B cell (primary cell): ENCODE data around the gene INF2. TPM values are rescaled to one million over a fixed set of nuclear protein-coding genes. Genes with fewer than 3 reads are reported as not detected.

Experiments used
- ATAC-seq: fragments of 200-7000 bp; cut with Tn5 transposase; one replicate; pipeline ENCODE4 v1.10.0; 2021; ENCODE audit warnings: low read depth, mild to moderate bottlenecking, moderate number of reproducible peaks, moderate library complexity
- CTCF ChIA-PET: fragments of 350-600 bp; sonication (Branson Sonifier 250); formaldehyde crosslinking; loops from one replicate; lab custom pipeline; 2021; ENCODE audit warnings: antibody characterized with exemption, inconsistent platforms; lab: Charles Lee
- POLR2A ChIA-PET: fragments of 350-600 bp; sonication (Branson Sonifier 250); formaldehyde crosslinking; loops from one replicate; lab custom pipeline; 2021; ENCODE audit warnings: antibody characterized with exemption; lab: Charles Lee
- DNase-seq: peaks from one replicate; pipeline ENCODE4 v3.0.0; 2013
- H2AFZ ChIP-seq: 2 replicates; pipeline ENCODE4 v1.6.1; 2012; ENCODE audit warnings: mild to moderate bottlenecking, low read depth, low read length; ENCODE audit not compliant: insufficient read depth, poor library complexity, severe bottlenecking
- H3K27ac ChIP-seq, 2 donors: 1 replicate in 1 of 2; 2 replicates in 1 of 2; pipeline ENCODE4 v1.5.1; 2012 to 2013; ENCODE audit warnings: low read length in 2 of 2, mild to moderate bottlenecking in 2 of 2, moderate library complexity in 1 of 2
- H3K27me3 ChIP-seq, 4 experiments: fragments of 200-600 bp in 1 of 4; sonication (generic) in 1 of 4; replicated peaks in 1 of 4; 1 replicate in 2 of 4; 2 replicates in 2 of 4; pipeline versions ENCODE4 v1.6.1 to v1.7.0; 2013 to 2016; ENCODE audit warnings: low read length in 3 of 4, mild to moderate bottlenecking in 2 of 4, mixed read lengths in 1 of 4, moderate library complexity in 1 of 4; ENCODE audit not compliant: insufficient read depth in 4 of 4, control insufficient read depth in 3 of 4; ENCODE audit errors: control extremely low read depth in 1 of 4
- H3K36me3 ChIP-seq, 2 experiments: replicated peaks in 1 of 2; 1 replicate in 1 of 2; 2 replicates in 1 of 2; pipeline versions ENCODE4 v1.6.1 to v1.7.1; 2013; ENCODE audit warnings: low read length in 1 of 2; ENCODE audit not compliant: insufficient read depth in 2 of 2, control insufficient read depth in 1 of 2; ENCODE audit errors: control extremely low read depth in 1 of 2, extremely low read depth in 1 of 2
- H3K4me1 ChIP-seq, 2 donors: fragments of 200-600 bp in 1 of 2; sonication (generic) in 1 of 2; 1 replicate in 1 of 2; 2 replicates in 1 of 2; pipeline versions ENCODE4 v1.5.1 to v1.6.1; 2013 to 2017; ENCODE audit warnings: low read length in 2 of 2; ENCODE audit not compliant: control insufficient read depth in 2 of 2, insufficient read depth in 2 of 2
- H3K4me2 ChIP-seq: replicated peaks from 2 replicates; pipeline ENCODE3; 2012; ENCODE audit warnings: mild to moderate bottlenecking, low read depth, low read length; ENCODE audit not compliant: poor library complexity, severe bottlenecking
- H3K4me3 ChIP-seq, 5 experiments: fragments of 200-600 bp in 1 of 5; sonication (generic) in 1 of 5; 1 replicate in 3 of 5; 2 replicates in 2 of 5; pipeline versions ENCODE4 v1.5.1 to v1.7.0; 2011 to 2016; ENCODE audit warnings: low read length in 4 of 5, mild to moderate bottlenecking in 4 of 5, low read depth in 2 of 5, control low read depth in 1 of 5, moderate library complexity in 1 of 5; ENCODE audit not compliant: insufficient read depth in 1 of 5; ENCODE audit errors: control extremely low read depth in 1 of 5, extremely low read depth in 1 of 5
- H3K79me2 ChIP-seq: fragments of 200-600 bp; sonication (generic); one replicate; pipeline ENCODE4 v1.6.0; 2016; ENCODE audit warnings: low read length; ENCODE audit not compliant: control insufficient read depth, insufficient read depth
- H3K9ac ChIP-seq: fragments of 200-600 bp; sonication (generic); 2 replicates; pipeline ENCODE4 v1.6.1; 2017; ENCODE audit warnings: mild to moderate bottlenecking, low read length, moderate library complexity
- H3K9me3 ChIP-seq, 3 donors: one replicate each; pipeline versions ENCODE4 v1.6.1 to v1.7.1; 2013; ENCODE audit warnings: low read length in 2 of 3; ENCODE audit not compliant: control insufficient read depth in 2 of 3, insufficient read depth in 1 of 3; ENCODE audit errors: control extremely low read depth in 1 of 3
- H4K20me1 ChIP-seq: 2 replicates; pipeline ENCODE4 v1.6.0; 2012; ENCODE audit warnings: mild to moderate bottlenecking, low read length; ENCODE audit not compliant: insufficient read depth, control insufficient read depth, poor library complexity, severe bottlenecking
- H3K27ac Mint-ChIP-seq: one replicate; pipeline ENCODE4 v1.8.0; 2021; ENCODE audit warnings: mixed read lengths
- H3K27me3 Mint-ChIP-seq: one replicate; pipeline ENCODE4 v1.8.0; 2021; ENCODE audit warnings: mixed read lengths
- H3K4me1 Mint-ChIP-seq: one replicate; pipeline ENCODE4 v1.8.0; 2021; ENCODE audit warnings: mixed read lengths
- H3K4me3 Mint-ChIP-seq: one replicate; pipeline ENCODE4 v1.8.0; 2021; ENCODE audit warnings: mixed read lengths
- H3K9me3 Mint-ChIP-seq: one replicate; pipeline ENCODE4 v1.8.0; 2022; ENCODE audit warnings: mixed read lengths; ENCODE audit not compliant: insufficient read depth
- EZH2 ChIP-seq: IDR thresholded peaks from 2 replicates; pipeline ENCODE4 v1.6.1; 2012; ENCODE audit warnings: borderline replicate concordance, low read depth, mild to moderate bottlenecking, moderate library complexity, low read length; ENCODE audit not compliant: insufficient read depth, poor library complexity, severe bottlenecking
- WGBS: methylation state at CpG from one replicate; pipeline ENCODE4 v1.1.5; 2013; ENCODE audit warnings: missing lambda C conversion rate; ENCODE audit not compliant: insufficient coverage; 5-methylcytosine and 5-hydroxymethylcytosine counted together
- intact Hi-C: fragments of 100-400 bp; cut with micrococcal nuclease; formaldehyde crosslinking; loops from one replicate; pipeline ENCODE4 v1.10.0; 2022
- polyA plus RNA-seq: library from polyadenylated mRNA; depleted of rRNA; stranded (reverse); fragments of >200 nt; gene quantifications from 2 replicates; pipeline ENCODE4 v1.2.3, GENCODE V29; 2012
- total RNA-seq, 2 donors: library from RNA; stranded (reverse); fragments of 120-200 nt in 1 of 2; gene quantifications; 1 replicate in 1 of 2; 2 replicates in 1 of 2; pipeline versions ENCODE4 v1.2.3 to v1.2.4, GENCODE V29; 2013 to 2022
- TF ChIP-seq, protein P1 (sequence below): fragments of 200-600 bp; IDR thresholded peaks from one replicate; pipeline ENCODE4 v1.8.0; 2022; ENCODE audit warnings: antibody characterized with exemption, mild to moderate bottlenecking

Gene INF2
- total and polyA plus RNA-seq, 2 donors (not counting 1 experiment from before 2014, with no cell fraction given), result 90.2 to 100 TPM

DNA sequence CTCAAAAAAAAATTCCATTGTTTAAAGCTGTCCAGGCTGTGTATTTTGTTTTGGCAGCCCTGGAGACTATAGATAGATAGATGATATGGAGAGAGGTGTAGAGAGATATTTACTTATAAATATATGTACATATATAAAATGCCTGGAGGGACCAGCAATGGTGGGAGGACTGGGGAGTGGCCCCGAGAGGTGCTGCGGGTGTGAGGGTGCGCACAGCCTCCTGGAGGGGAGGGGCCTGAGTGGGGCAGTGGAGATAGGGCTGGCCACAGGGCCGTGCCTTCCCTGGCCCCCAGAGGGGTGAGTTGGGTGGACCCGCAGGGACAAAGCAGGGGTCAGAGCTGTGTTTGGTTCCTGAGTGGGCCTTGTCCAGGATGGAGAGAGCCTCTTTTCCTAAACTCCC, 41.1 kb downstream of the INF2 start:
- CTCF ChIA-PET, result no interaction called here
- H3K27me3 ChIP-seq, result peaks cover 0 to 3% (median 0%) of the 10 kb centered on the region in 4 experiments
- Mint-ChIP-seq H3K4me3 (no peak overlapping the region), H3K4me1 (no peaks in the 10 kb centered on the region), H3K27me3 (peaks cover 8% of the 10 kb centered on the region), H3K27ac (no peak overlapping the region), H3K9me3 (no peaks in the 10 kb centered on the region)
- no peak overlapping the region for H3K9ac ChIP-seq
- no peaks in the 10 kb centered on the region for H3K4me1 ChIP-seq
- H3K4me2 ChIP-seq, result no peak overlapping the region
- intact Hi-C loops, result no loop called here
- H2AFZ ChIP-seq, result no peak overlapping the region
- no peaks in the 10 kb centered on the region for H3K36me3 ChIP-seq
- H3K27ac ChIP-seq, result no peak overlapping the region
- H3K4me3 ChIP-seq, result no peak overlapping the region
- no peak for ATAC-seq
- H3K9me3 ChIP-seq, result no peaks in the 10 kb centered on the region
- no peaks in the 10 kb centered on the region for H3K79me2 ChIP-seq
- TF ChIP-seq EZH2, result no peak
- TF ChIP-seq, protein P1, sequence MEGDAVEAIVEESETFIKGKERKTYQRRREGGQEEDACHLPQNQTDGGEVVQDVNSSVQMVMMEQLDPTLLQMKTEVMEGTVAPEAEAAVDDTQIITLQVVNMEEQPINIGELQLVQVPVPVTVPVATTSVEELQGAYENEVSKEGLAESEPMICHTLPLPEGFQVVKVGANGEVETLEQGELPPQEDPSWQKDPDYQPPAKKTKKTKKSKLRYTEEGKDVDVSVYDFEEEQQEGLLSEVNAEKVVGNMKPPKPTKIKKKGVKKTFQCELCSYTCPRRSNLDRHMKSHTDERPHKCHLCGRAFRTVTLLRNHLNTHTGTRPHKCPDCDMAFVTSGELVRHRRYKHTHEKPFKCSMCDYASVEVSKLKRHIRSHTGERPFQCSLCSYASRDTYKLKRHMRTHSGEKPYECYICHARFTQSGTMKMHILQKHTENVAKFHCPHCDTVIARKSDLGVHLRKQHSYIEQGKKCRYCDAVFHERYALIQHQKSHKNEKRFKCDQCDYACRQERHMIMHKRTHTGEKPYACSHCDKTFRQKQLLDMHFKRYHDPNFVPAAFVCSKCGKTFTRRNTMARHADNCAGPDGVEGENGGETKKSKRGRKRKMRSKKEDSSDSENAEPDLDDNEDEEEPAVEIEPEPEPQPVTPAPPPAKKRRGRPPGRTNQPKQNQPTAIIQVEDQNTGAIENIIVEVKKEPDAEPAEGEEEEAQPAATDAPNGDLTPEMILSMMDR, result no peak
- DNase-seq, result no peak
- POLR2A ChIA-PET, result no interaction called here
- WGBS, result 88% methylated on average over 5 of the region's 5 CpGs
- H4K20me1 ChIP-seq, result no peaks in the 10 kb centered on the region

DNA sequence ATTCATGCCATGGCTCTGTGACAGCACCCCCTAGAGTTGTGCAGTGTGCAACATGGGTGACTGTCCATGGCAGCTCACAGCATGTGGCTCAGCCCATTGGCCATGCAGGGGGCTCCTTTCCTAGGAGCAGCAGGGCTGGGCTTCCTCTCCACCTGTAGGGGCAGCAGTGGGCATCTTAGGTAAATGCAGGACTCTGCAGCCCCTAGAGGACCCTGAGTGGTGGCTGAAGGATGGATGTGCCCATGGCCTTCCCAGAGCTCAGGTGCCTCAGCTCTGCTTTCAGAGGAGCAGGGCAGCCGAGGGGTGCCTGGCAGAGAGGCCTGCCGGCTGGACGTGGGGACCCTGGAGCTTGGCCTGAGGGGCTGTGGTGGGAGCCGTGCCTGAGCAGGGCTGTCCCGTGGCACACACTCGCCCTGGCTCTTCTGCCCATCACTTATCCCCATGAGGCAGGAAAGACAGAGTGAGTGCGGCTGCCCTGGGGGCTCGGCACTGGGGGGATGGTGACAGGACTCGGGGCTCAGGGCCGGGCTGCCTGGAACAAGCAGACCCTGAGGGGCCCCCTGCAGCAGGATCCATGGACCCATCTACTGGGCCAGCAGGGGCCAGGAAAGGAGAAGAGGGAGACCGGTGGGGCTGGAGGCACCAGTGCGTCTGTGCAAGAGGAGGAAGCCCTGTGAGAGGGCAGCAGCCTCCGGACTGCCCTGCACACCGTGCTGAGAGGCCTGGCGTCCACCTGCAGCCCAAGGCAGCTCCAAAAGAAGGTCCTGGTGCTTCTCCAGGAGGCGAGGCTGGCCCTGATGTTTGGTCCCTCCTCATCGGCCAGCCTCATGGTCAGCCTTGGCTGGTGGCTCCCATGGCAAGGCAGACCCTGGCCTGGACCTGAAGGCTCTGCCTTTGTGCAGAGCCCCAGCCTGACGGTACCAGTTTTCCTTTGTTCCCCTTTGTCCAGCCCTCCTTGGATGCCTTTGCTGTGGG, 42.2 kb downstream of the INF2 start:
- intact Hi-C loops, result no loop called here
- H3K4me2 ChIP-seq, result no peak overlapping the region

More for the DNA sequence above, 42.2 kb downstream of the INF2 start:
- no peaks in the 10 kb centered on the region for H3K4me1 ChIP-seq
- ATAC-seq (no peak), DNase-seq (no peak)
- Mint-ChIP-seq H3K27ac (no peak overlapping the region), H3K4me1 (no peaks in the 10 kb centered on the region), H3K27me3 (peaks cover 8% of the 10 kb centered on the region), H3K4me3 (no peak overlapping the region), H3K9me3 (no peaks in the 10 kb centered on the region)
- H2AFZ ChIP-seq, result no peak overlapping the region
- peaks cover 0 to 5% (median 1%) of the 10 kb centered on the region in 4 experiments for H3K27me3 ChIP-seq
- H3K4me3 ChIP-seq, result no peak overlapping the region
- no peak overlapping the region for H3K9ac ChIP-seq
- no peak for TF ChIP-seq EZH2
- TF ChIP-seq, protein P1, result no peak
- H3K27ac ChIP-seq, result no peak overlapping the region
- ChIA-PET CTCF (no interaction called here), POLR2A (interaction anchor here (0.6 kb wide), 1 partner anchor 53 kb away, joined by 3 read pairs; no protein-coding TSS in a partner anchor)
- no peaks in the 10 kb centered on the region for H4K20me1 ChIP-seq
- H3K36me3 ChIP-seq, result no peaks in the 10 kb centered on the region
- WGBS, result 90% methylated on average over 17 of the region's 18 CpGs
- no peaks in the 10 kb centered on the region for H3K9me3 ChIP-seq
- H3K79me2 ChIP-seq, result no peaks in the 10 kb centered on the region
